ENCODE measurements around the gene KLHL29.
A peak's percentile ranks its signal among the peaks of the same experiment; 100 is the strongest.

The KLHL29 gene

DNA sequence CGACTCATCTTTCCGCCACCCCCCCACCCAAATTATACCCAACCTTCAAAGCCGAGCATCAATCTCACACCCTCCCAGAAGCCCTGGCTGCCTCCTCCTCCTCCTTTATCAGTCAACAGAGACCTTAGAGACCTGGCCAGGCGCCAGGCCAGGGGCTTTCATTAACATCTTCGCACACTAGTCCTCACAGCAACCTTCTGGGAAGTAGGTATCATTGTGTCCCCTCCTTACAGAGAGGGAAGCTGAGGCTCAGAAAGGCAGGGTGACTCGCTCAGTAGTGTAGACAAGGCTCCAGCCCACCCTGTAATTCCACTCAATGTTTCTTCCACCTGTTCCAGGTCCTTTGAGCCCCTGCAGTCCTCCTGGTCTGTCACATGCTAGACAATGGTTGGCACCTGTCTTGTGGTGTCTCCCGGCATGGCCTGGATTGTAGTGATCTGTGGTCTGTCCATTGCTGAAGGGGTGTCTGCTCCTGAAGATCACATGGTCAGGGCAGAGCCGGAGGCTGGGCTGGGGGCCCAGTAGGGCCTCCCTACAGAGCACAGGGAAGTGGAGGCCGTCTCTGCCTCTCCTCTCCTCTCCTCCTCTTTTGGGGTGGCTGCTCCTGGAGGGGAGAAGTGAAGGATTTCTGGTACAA lies 36.0 kb downstream of the KLHL29 start:
- DNase-seq (ENCODE audit: low spot score) (no peak), FAIRE-seq (no peak)

GRCh38 chr2:23422089-23423061 lies 37.4 kb downstream of the KLHL29 start:
- DNase-seq (ENCODE audit: low spot score) = no peak

GRCh38 chr2:23423062-23423872 lies 38.3 kb downstream of the KLHL29 start:
- no peak for DNase-seq (ENCODE audit: low spot score)
- no peak for FAIRE-seq

More at GRCh38 chr2:23422089-23423061, 37.4 kb downstream of the KLHL29 start:
- no peak for FAIRE-seq

GRCh38 chr2:23423873-23424680 lies 39.1 kb downstream of the KLHL29 start:
- DNase-seq (ENCODE audit: low spot score) = no peak
- peak; percentile 5 for FAIRE-seq

DNA sequence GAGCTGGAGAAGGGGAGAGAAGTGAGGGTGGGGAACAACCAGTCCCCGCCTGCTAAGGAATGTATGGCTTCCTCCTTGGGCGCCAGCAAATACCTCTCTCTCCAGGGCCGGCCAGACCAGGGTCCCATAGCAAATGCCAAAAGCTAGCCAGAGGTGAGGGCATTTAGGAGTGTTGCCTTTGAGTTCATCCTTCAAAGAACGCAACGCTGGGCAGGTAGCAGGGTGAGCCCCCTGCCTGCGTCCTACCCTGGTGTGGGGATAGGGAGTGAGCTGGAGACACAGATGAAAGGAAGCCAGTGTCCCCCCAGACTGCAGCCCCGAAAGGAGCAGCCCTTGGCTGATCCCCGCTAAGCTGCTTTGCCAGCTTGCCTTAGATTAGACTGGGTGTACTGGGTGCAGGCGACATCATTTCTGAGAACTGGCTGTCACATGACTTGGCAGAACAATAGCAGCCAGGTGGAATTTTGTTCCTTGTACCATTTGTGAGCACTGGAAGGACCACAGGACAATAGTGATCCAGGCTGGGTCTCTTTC lies 40.4 kb downstream of the KLHL29 start:
- DNase-seq (ENCODE audit: low spot score) = no peak
- no peak for FAIRE-seq

- no peak for FAIRE-seq
Measured at GRCh38 chr2:23425885-23426262, 40.9 kb downstream of the KLHL29 start.

DNA sequence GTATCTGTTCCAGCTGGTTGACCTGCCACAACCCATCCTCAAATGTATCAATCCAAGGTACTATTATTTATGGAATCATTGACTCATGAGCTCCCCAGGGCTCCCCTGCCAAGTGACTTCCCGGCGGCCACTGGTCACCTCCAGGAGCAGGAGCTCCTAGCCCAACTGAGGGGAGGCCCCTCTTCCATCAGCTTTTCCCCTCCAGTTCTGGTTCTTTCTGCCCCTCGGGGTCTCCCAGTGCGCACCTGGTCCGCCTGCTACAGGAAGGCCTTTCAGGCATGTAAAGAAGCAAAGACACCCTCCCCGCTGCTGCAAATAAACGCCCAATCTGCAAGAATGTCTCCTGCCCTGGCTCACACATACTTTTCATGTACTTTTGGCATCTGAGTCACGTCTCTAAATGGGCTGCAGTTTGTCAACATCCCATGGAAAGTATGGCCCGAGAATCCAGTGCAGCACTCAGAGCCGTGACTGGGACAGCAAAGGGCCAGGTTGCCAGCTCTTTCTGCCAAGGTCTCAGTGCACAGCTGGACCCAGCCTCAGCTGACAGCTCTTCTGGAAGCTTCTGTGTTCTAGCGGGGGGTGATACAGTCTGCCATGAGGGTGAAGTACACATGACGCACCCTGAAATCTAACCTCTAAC lies 41.4 kb downstream of the KLHL29 start:
- DNase-seq (ENCODE audit: low spot score) (no peak), FAIRE-seq (no peak)

More at GRCh38 chr2:23425885-23426262, 40.9 kb downstream of the KLHL29 start:
- no peak for DNase-seq (ENCODE audit: low spot score)

DNA sequence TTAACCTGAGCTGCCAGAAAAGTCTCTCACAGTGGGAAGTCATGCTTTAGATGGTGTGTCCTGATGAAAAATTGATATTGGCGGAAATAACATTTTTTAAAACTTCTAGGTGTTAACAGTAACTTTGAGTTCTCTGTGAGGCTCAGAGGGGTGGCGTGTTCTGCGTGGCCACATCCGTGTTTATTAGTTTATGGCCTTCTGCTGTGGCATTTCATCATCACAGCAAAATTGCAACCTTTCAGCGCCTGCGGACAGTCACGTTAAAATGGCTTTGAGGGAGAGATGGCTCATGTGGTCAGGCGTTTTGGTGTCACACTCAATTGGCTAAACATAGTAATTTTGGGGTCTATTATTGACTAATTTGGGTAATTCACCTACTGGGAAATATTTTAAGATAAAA lies 42.4 kb downstream of the KLHL29 start:
- FAIRE-seq (no peak), DNase-seq (ENCODE audit: low spot score) (no peak)

GRCh38 chr2:23427976-23428375 lies 43.0 kb downstream of the KLHL29 start:
- FAIRE-seq (no peak), DNase-seq (ENCODE audit: low spot score) (no peak)

DNA sequence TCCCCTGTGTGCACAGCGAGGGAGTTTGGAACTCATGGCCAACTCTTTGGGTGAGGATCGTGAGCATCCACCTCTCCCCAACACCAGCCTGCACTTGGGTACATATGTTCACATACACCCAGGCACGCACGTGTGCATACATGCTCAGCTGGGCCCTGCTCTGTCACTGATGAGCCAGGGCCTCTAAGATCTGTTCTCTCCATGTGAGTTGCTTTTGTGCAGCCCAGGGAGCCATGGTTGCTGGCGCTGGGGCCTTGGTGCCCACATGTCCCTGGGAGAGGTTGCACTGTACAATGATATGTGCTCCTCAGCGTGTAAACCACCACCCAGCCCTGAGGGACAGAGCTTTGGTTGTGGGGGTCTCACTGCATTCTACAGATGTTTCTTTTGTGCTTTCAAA lies 44.1 kb downstream of the KLHL29 start:
- FAIRE-seq (no peak), DNase-seq (ENCODE audit: low spot score) (no peak)

DNA sequence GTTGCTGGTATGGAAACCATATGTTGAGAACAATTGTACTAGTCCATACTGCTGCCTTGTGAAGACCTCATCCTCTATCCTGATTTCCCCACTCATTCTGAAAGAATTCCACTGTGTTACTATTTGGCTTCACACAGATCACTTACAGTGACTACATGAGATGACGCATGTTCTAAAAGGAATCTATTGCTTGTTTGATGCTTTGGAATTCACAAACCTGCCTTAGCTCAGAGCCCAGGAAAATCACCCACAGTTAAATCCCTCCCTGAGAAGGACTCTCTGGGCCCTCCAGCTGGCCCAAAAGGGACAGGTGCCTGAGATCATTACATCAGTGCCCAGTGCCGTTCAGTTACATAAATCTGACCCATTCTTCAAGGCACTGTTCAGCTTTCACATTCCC lies 45.3 kb downstream of the KLHL29 start:
- DNase-seq (ENCODE audit: low spot score) = no peak
- FAIRE-seq = peak; percentile 87

DNA sequence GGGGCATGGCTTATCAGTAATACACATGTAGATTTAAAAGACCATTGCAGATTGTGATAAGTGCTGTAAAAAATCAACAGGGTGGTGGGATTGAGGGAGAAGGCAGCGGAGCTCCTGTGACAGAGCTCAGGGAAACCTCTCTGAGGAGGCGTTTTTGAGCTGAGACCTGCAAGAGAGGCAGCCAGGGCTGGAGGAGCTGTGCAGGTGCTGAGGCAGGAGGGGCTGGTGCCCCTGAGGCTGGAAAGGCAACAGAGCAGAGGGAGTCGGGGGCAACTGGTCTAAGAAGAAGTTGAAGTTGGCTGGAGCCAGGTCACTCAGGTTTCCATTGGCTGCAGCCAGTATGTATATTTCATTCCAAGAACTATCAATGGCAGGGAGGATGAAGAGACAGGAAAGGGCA lies 47.6 kb downstream of the KLHL29 start:
- FAIRE-seq (no peak), DNase-seq (ENCODE audit: low spot score) (no peak)

DNA sequence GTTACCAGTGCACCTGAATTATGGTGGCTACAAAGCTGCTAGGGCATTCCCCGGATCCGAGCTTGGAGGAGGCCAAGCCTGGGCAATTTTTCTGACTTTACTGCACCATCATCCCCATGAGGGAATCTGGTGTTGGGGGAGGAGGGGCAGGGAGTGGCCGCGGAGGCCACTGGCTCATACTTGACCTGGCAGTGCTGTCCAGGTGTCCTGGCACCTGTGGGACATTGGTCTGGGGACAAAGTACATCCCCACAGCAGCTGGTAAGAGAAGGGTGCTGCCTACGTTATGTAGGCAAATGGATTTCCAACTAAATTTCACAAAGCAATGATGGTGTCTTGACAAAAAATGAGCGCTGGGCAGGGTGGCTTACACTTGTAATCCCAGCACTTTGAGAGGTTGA lies 48.3 kb downstream of the KLHL29 start:
- DNase-seq (ENCODE audit: low spot score) (no peak), FAIRE-seq (no peak)

- FAIRE-seq = no peak
- no peak for DNase-seq (ENCODE audit: low spot score)
Measured at GRCh38 chr2:23434721-23435121, 49.7 kb downstream of the KLHL29 start.

DNA sequence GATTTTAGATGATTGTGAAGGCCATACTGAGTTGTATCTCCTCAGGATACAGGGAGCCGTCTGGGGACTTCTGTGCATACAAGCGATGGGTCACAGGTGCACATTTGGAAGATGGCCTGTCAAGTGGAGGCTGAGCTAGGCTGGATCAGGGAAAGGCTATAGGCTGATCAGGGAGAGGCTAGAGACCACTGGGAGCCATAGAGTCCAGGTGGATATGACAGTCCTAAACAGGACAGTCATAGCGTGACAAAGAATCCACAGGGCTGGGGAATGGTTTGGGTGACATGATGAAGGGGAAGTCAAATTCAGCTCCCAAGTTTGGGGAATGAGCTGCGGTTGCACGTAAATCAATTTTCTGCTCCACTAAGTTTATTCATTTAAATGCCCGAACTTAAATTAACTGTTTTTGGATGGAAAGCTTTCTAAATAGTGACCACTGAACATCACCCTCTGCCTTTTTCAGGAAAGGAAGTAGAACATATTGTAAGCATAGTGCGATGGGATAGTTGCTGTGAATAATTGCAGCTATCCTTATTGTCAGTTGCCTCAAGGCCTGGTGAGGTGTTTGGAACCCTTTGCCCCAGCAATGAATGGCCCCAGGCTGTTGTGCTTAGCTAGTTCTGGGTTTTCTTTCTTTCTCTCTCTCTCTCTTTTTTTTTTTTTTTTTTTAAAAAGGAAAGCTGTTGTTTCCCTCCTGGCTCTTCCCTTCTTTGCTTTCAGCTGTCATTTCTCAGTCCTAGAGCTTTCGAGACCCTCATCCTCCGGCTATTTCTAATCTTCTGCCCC lies 50.5 kb downstream of the KLHL29 start:
- FAIRE-seq = no peak
- DNase-seq (ENCODE audit: low spot score) = no peak

GRCh38 chr2:23436346-23437098 lies 51.5 kb downstream of the KLHL29 start:
- FAIRE-seq = no peak
- DNase-seq (ENCODE audit: low spot score) = no peak

- FAIRE-seq = no peak
- DNase-seq (ENCODE audit: low spot score) = no peak
Measured at GRCh38 chr2:23441414-23441813, 56.4 kb downstream of the KLHL29 start.

DNA sequence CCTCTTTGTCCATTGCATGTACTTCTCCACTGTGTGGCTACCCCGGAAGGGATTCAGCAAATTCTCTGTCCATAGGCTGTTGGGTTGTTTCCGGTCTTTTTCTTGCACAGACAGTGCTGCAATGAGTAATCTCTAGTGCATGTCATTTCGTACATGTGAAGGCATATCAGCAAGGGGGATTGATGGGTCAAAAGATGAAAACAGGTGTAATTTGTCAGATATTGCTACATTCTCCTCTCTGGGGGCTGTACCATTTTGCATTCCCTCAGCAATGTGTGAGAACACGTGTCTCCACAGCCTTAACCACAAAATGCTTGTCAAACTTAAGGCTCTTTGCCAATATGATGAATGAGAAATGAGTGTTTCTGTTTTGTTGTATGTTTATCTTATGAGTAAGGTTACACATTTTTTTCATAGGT lies 60.5 kb downstream of the KLHL29 start:
- FAIRE-seq (no peak), DNase-seq (ENCODE audit: low spot score) (peak; percentile 51)

DNA sequence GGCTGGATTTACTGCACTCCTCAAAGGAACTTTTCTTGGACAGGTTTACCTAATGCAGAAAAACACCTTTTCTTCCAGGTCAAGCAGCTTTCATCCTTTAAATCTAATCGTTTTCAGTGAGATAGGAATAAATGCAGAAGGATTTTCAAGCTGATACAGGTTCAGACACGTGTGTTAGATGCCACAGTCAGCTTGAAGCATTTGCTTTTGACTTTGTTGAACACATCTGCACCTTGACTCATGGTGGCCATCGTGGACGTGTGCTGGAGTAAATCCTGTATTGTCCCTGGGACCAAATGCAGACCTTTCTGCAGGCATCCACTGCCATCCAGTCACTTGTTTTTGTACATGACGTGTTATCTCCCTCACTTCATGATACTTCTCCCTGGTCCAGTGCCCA lies 61.9 kb downstream of the KLHL29 start:
- DNase-seq (ENCODE audit: low spot score) = no peak
- FAIRE-seq = peak; percentile 61

Measured in urothelium cell line (cell line).